Subcutaneous abdominal adipose tissue (tissue), 5 donors: ENCODE data around the gene AP1S1.
A peak's percentile ranks its signal among the peaks of the same experiment; 100 is the strongest.

ENCODE experiments used
- H3K27ac ChIP-seq: one replicate; pipeline ENCODE4 v1.7.0; 2013; ENCODE audit warnings: low read depth, mild to moderate bottlenecking, inconsistent platforms, low read length, moderate library complexity
- H3K27me3 ChIP-seq, 5 donors: one replicate each; pipeline ENCODE4 v1.7.0; 2013; ENCODE audit warnings: low read length in 5 of 5, inconsistent platforms in 1 of 5; ENCODE audit not compliant: control insufficient read depth in 5 of 5, insufficient read depth in 4 of 5
- H3K36me3 ChIP-seq, 5 donors: one replicate each; pipeline ENCODE4 v1.7.0; 2013; ENCODE audit warnings: low read length in 5 of 5; ENCODE audit not compliant: control insufficient read depth in 5 of 5, insufficient read depth in 5 of 5
- H3K4me1 ChIP-seq, 5 donors: one replicate each; pipeline ENCODE4 v1.7.0; 2013; ENCODE audit warnings: low read length in 5 of 5, mild to moderate bottlenecking in 3 of 5, moderate library complexity in 1 of 5; ENCODE audit not compliant: control insufficient read depth in 5 of 5, insufficient read depth in 5 of 5
- H3K4me3 ChIP-seq, 5 donors: one replicate each; pipeline ENCODE4 v1.7.0; 2013; ENCODE audit warnings: low read length in 5 of 5, low read depth in 1 of 5
- H3K9ac ChIP-seq, 5 donors: one replicate each; pipeline ENCODE4 v1.7.0; 2013; ENCODE audit warnings: low read length in 5 of 5, mild to moderate bottlenecking in 4 of 5, moderate library complexity in 3 of 5
- H3K9me3 ChIP-seq, 5 donors: one replicate each; pipeline ENCODE4 v1.7.0; 2013; ENCODE audit warnings: low read length in 5 of 5; ENCODE audit not compliant: control insufficient read depth in 5 of 5
- donor health status: healthy.
- donor health status: healthy.
- donor health status: healthy.
- donor health status: healthy.
- donor health status: healthy.

AP1S1 gene

GRCh38 chr7:101122933-101123702 is 31.2 kb upstream of the AP1S1 start:
- peaks cover 10 to 56% (median 40%) of the 10 kb centered on the region in 5 donors for H3K4me1 ChIP-seq
- H3K27ac ChIP-seq: no peak overlapping the region
- peak overlapping the region in 1 of 5 donors; percentile 63 for H3K4me3 ChIP-seq
- no peaks in the 10 kb centered on the region for H3K36me3 ChIP-seq
- peak overlapping the region in 1 of 5 donors; percentile 58 for H3K9ac ChIP-seq
- H3K27me3 ChIP-seq: peaks cover 0 to 17% (median 2%) of the 10 kb centered on the region in 5 donors
- no peaks in the 10 kb centered on the region for H3K9me3 ChIP-seq

- no peak overlapping the region for H3K9ac ChIP-seq
- H3K4me3 ChIP-seq: no peak overlapping the region
- H3K9me3 ChIP-seq: no peaks in the 10 kb centered on the region
- no peak overlapping the region for H3K27ac ChIP-seq
- H3K4me1 ChIP-seq: peaks cover 10 to 57% (median 42%) of the 10 kb centered on the region in 5 donors
- no peaks in the 10 kb centered on the region for H3K36me3 ChIP-seq
- H3K27me3 ChIP-seq: peaks cover 0 to 20% (median 2%) of the 10 kb centered on the region in 5 donors
Observed at GRCh38 chr7:101123703-101124068, 30.6 kb upstream of the AP1S1 start.

GRCh38 chr7:101124376-101125056 is 29.8 kb upstream of the AP1S1 start:
- no peaks in the 10 kb centered on the region for H3K36me3 ChIP-seq
- H3K27ac ChIP-seq: no peak overlapping the region
- H3K9me3 ChIP-seq: no peaks in the 10 kb centered on the region
- H3K4me3 ChIP-seq: no peak overlapping the region
- peaks cover 10 to 57% (median 42%) of the 10 kb centered on the region in 5 donors for H3K4me1 ChIP-seq
- H3K9ac ChIP-seq: no peak overlapping the region
- peaks cover 0 to 20% (median 2%) of the 10 kb centered on the region in 5 donors for H3K27me3 ChIP-seq

GRCh38 chr7:101125989-101126650 is 28.2 kb upstream of the AP1S1 start:
- peaks cover 10 to 57% (median 42%) of the 10 kb centered on the region in 5 donors for H3K4me1 ChIP-seq
- peak overlapping the region in 2 of 5 donors; percentile 24 to 43 for H3K9ac ChIP-seq

GRCh38 chr7:101126651-101127459 is 27.4 kb upstream of the AP1S1 start, which contains the start of gene SERPINE1:
Gene SERPINE1 (plus strand): TSS chr7:101127104. CDS start chr7:101128394, 1,290 bp downstream.
- H3K4me1 ChIP-seq: peaks cover 10 to 51% (median 39%) of the 10 kb centered on the region in 5 donors
- H3K4me3 ChIP-seq: peak within 1 kb of the TSS; percentile 1 to 54 (median 41)
- peaks cover 0 to 2% (median 0%) of the 10 kb centered on the region in 5 donors for H3K36me3 ChIP-seq
- peak within 1 kb of the TSS in 2 of 5 donors; percentile 24 to 46 for H3K9ac ChIP-seq
- peak within 1 kb of the TSS; percentile 62 for H3K27ac ChIP-seq
- H3K9me3 ChIP-seq: no peaks in the 10 kb centered on the region
- H3K27me3 ChIP-seq: peaks cover 0 to 20% (median 4%) of the 10 kb centered on the region in 5 donors

More at GRCh38 chr7:101125989-101126650, 28.2 kb upstream of the AP1S1 start:
- Histone ChIP-seq H3K27ac (peak overlapping the region; percentile 62), H3K4me3 (peak overlapping the region in 3 of 5 donors; percentile 40 to 46 (median 42)), H3K27me3 (peaks cover 0 to 20% (median 4%) of the 10 kb centered on the region in 5 donors), H3K9me3 (no peaks in the 10 kb centered on the region), H3K36me3 (peaks cover 0 to 2% (median 0%) of the 10 kb centered on the region in 5 donors)

GRCh38 chr7:101127460-101128039 is 26.7 kb upstream of the AP1S1 start:
- Histone ChIP-seq H3K9ac (no peak overlapping the region), H3K27ac (peak overlapping the region; percentile 15), H3K36me3 (peaks cover 0 to 3% (median 2%) of the 10 kb centered on the region in 5 donors), H3K9me3 (no peaks in the 10 kb centered on the region), H3K4me1 (peaks cover 7 to 45% (median 33%) of the 10 kb centered on the region in 5 donors), H3K27me3 (peaks cover 0 to 17% (median 4%) of the 10 kb centered on the region in 5 donors), H3K4me3 (peak overlapping the region; percentile 1 to 54 (median 41))

- peaks cover 0 to 3% (median 2%) of the 10 kb centered on the region in 5 donors for H3K36me3 ChIP-seq
- peaks cover 0 to 17% (median 4%) of the 10 kb centered on the region in 5 donors for H3K27me3 ChIP-seq
- H3K4me3 ChIP-seq: peak overlapping the region in 1 of 5 donors; percentile 11
- peaks cover 7 to 40% (median 31%) of the 10 kb centered on the region in 5 donors for H3K4me1 ChIP-seq
- no peak overlapping the region for H3K27ac ChIP-seq
- no peaks in the 10 kb centered on the region for H3K9me3 ChIP-seq
- H3K9ac ChIP-seq: no peak overlapping the region
Observed at GRCh38 chr7:101128040-101128834, 26.0 kb upstream of the AP1S1 start.

- Histone ChIP-seq H3K4me1 (peaks cover 5 to 33% (median 27%) of the 10 kb centered on the region in 5 donors), H3K9me3 (no peaks in the 10 kb centered on the region), H3K27ac (no peak overlapping the region), H3K27me3 (peaks cover 0 to 17% (median 4%) of the 10 kb centered on the region in 5 donors), H3K9ac (no peak overlapping the region), H3K36me3 (peaks cover 0 to 7% (median 3%) of the 10 kb centered on the region in 5 donors), H3K4me3 (no peak overlapping the region)
Observed at GRCh38 chr7:101129603-101130117, 24.6 kb upstream of the AP1S1 start.
